H9 (cell line): Measurements from ENCODE around the gene TMTC1. TPM values are rescaled to one million over a fixed set of nuclear protein-coding genes. Genes with fewer than 3 reads are reported as not detected.

Experiments used
- DNase-seq: peaks from one replicate; pipeline ENCODE4 v3.0.0-alpha.2; 2017
- H2AFZ ChIP-seq: one replicate; pipeline ENCODE4 v1.6.1; 2013; ENCODE audit warnings: mild to moderate bottlenecking, low read length, control low read depth, moderate library complexity
- H2AK5ac ChIP-seq: 2 replicates; pipeline ENCODE4 v1.6.1; 2013; ENCODE audit warnings: low read length, control low read depth, mixed read lengths; ENCODE audit not compliant: insufficient read length
- H2BK120ac ChIP-seq: one replicate; pipeline ENCODE4 v1.6.1; 2013; ENCODE audit warnings: low read depth, mild to moderate bottlenecking, low read length, control low read depth, inconsistent platforms; ENCODE audit not compliant: poor library complexity, severe bottlenecking
- H2BK12ac ChIP-seq: 2 replicates; pipeline ENCODE4 v1.6.1; 2013; ENCODE audit warnings: low read length, control low read depth, mixed read lengths, low read depth; ENCODE audit not compliant: insufficient read length
- H2BK15ac ChIP-seq: 2 replicates; pipeline ENCODE4 v1.6.1; 2013; ENCODE audit warnings: low read depth, low read length, control low read depth
- H2BK20ac ChIP-seq: one replicate; pipeline ENCODE4 v1.6.1; 2013; ENCODE audit warnings: low read depth, mild to moderate bottlenecking, low read length, control low read depth, inconsistent platforms; ENCODE audit not compliant: poor library complexity, severe bottlenecking
- H2BK5ac ChIP-seq: 2 replicates; pipeline ENCODE4 v1.6.1; 2013; ENCODE audit warnings: low read length, control low read depth, mixed read lengths; ENCODE audit not compliant: insufficient read length
- H3K14ac ChIP-seq: 2 replicates; pipeline ENCODE4 v1.6.1; 2013; ENCODE audit warnings: low read length, control low read depth; ENCODE audit not compliant: insufficient read depth
- H3K18ac ChIP-seq: 2 replicates; pipeline ENCODE4 v1.6.1; 2013; ENCODE audit warnings: low read depth, mild to moderate bottlenecking, mixed read lengths, low read length, control low read depth; ENCODE audit not compliant: insufficient read length
- H3K23ac ChIP-seq: 2 replicates; pipeline ENCODE4 v1.6.1; 2013; ENCODE audit warnings: low read length, control low read depth, mixed read lengths, low read depth; ENCODE audit not compliant: insufficient read length
- H3K23me2 ChIP-seq: 2 replicates; pipeline ENCODE4 v1.6.1; 2013; ENCODE audit warnings: low read depth, mild to moderate bottlenecking, mixed read lengths, low read length, control low read depth; ENCODE audit not compliant: insufficient read length, poor library complexity, severe bottlenecking
- H3K27ac ChIP-seq: 2 replicates; pipeline ENCODE4 v1.5.1; 2013; ENCODE audit warnings: low read length, control low read depth, mixed read lengths, low read depth; ENCODE audit not compliant: insufficient read length
- H3K27me3 ChIP-seq: 2 replicates; pipeline ENCODE4 v1.6.1; 2013; ENCODE audit warnings: low read length, control low read depth, inconsistent platforms; ENCODE audit not compliant: insufficient read depth
- H3K4ac ChIP-seq: 2 replicates; pipeline ENCODE4 v1.6.1; 2013; ENCODE audit warnings: low read depth, mild to moderate bottlenecking, control low read depth, inconsistent platforms, low read length, moderate library complexity
- H3K4me1 ChIP-seq: 2 replicates; pipeline ENCODE4 v1.6.1; 2013; ENCODE audit warnings: low read length, control low read depth, inconsistent platforms; ENCODE audit not compliant: insufficient read depth
- H3K4me2 ChIP-seq: 2 replicates; pipeline ENCODE4 v1.6.1; 2013; ENCODE audit warnings: low read length, control low read depth, mixed read lengths; ENCODE audit not compliant: insufficient read length, insufficient read depth
- H3K56ac ChIP-seq: 2 replicates; pipeline ENCODE4 v1.6.1; 2013; ENCODE audit warnings: low read depth, mild to moderate bottlenecking, mixed read lengths, low read length, control low read depth; ENCODE audit not compliant: insufficient read length
- H3K79me1 ChIP-seq: 2 replicates; pipeline ENCODE4 v1.6.1; 2013; ENCODE audit warnings: low read depth, mild to moderate bottlenecking, moderate library complexity, low read length, control low read depth, inconsistent platforms; ENCODE audit not compliant: insufficient read depth, poor library complexity, severe bottlenecking
- H3K79me2 ChIP-seq: 2 replicates; pipeline ENCODE4 v1.6.1; 2013; ENCODE audit warnings: low read length, control low read depth, inconsistent platforms; ENCODE audit not compliant: insufficient read depth
- H3K9ac ChIP-seq: 2 replicates; pipeline ENCODE4 v1.6.1; 2013; ENCODE audit warnings: low read length, control low read depth, mixed read lengths; ENCODE audit not compliant: insufficient read length; ENCODE audit errors: extremely low read depth
- H3K9me3 ChIP-seq: one replicate; pipeline ENCODE4 v1.6.1; 2013; ENCODE audit warnings: low read depth, low read length, inconsistent platforms; ENCODE audit not compliant: control insufficient read depth
- H3T11ph ChIP-seq: one replicate; pipeline ENCODE4 v1.6.1; 2013; ENCODE audit warnings: mild to moderate bottlenecking, low read length, control low read depth, inconsistent platforms
- H4K20me1 ChIP-seq: one replicate; pipeline ENCODE4 v1.6.1; 2013; ENCODE audit not compliant: control insufficient read depth, insufficient read length, insufficient read depth
- H4K5ac ChIP-seq: 2 replicates; pipeline ENCODE4 v1.6.1; 2013; ENCODE audit warnings: low read depth, mild to moderate bottlenecking, mixed read lengths, low read length, control low read depth; ENCODE audit not compliant: insufficient read length
- H4K8ac ChIP-seq: replicated peaks from 2 replicates; pipeline ENCODE4 v1.6.1; 2013; ENCODE audit warnings: low read length, control low read depth, mixed read lengths, low read depth; ENCODE audit not compliant: insufficient read length
- H4K91ac ChIP-seq: 2 replicates; pipeline ENCODE4 v1.6.1; 2013; ENCODE audit warnings: low read depth, mild to moderate bottlenecking, moderate library complexity, mixed read lengths, low read length, control low read depth; ENCODE audit not compliant: insufficient read length
- H3K27ac Mint-ChIP-seq, 3 experiments: 2 replicates in 2 of 3; 3 replicates in 1 of 3; pipeline ENCODE4 v1.8.0; 2020 to 2021; ENCODE audit warnings: mixed read lengths in 3 of 3, mild to moderate bottlenecking in 1 of 3, moderate library complexity in 1 of 3
- H3K27me3 Mint-ChIP-seq: 2 replicates; pipeline ENCODE4 v1.8.0; 2021; ENCODE audit warnings: low read depth, mild to moderate bottlenecking, moderate library complexity, mixed read lengths
- H3K36me3 Mint-ChIP-seq, 3 experiments: 2 replicates in 2 of 3; 3 replicates in 1 of 3; pipeline ENCODE4 v1.8.0; 2020 to 2021; ENCODE audit warnings: low read depth in 3 of 3, mixed read lengths in 3 of 3; ENCODE audit not compliant: insufficient read depth in 1 of 3
- H3K4me1 Mint-ChIP-seq, 2 experiments: 2 replicates each; pipeline ENCODE4 v1.8.0; 2020; ENCODE audit warnings: mixed read lengths in 2 of 2
- H3K4me3 Mint-ChIP-seq, 2 experiments: 2 replicates in 1 of 2; 3 replicates in 1 of 2; pipeline ENCODE4 v1.8.0; 2020 to 2021; ENCODE audit warnings: mild to moderate bottlenecking in 2 of 2, mixed read lengths in 2 of 2, moderate library complexity in 1 of 2
- H3K9me3 Mint-ChIP-seq, 2 experiments: 2 replicates in 1 of 2; 3 replicates in 1 of 2; pipeline ENCODE4 v1.8.0; 2020; ENCODE audit warnings: mild to moderate bottlenecking in 2 of 2, mixed read lengths in 2 of 2, moderate library complexity in 1 of 2
- WGBS: extraction: QIAGEN DNeasy Blood & Tissue Kit; methylation state at CpG from one replicate; pipeline ENCODE4 v1.1.7; 2013; ENCODE audit warnings: missing lambda C conversion rate, low lambda C conversion rate, mixed read lengths; ENCODE audit not compliant: insufficient read length; ENCODE audit errors: extremely low coverage; 5-methylcytosine and 5-hydroxymethylcytosine counted together
- total RNA-seq: library from RNA; stranded (reverse); gene quantifications from 2 replicates; pipeline ENCODE4 v1.2.1, GENCODE V29; 2021
- TF ChIP-seq, protein P1 (sequence below): fragments of 200-600 bp; sonication (generic); conservative IDR thresholded peaks from 3 replicates; pipeline ENCODE4 v1.8.0; 2021; ENCODE audit warnings: antibody characterized with exemption, mild to moderate bottlenecking

Gene TMTC1
- total RNA-seq, 1 experiment from 2014 or later, result 16.1 TPM

DNA sequence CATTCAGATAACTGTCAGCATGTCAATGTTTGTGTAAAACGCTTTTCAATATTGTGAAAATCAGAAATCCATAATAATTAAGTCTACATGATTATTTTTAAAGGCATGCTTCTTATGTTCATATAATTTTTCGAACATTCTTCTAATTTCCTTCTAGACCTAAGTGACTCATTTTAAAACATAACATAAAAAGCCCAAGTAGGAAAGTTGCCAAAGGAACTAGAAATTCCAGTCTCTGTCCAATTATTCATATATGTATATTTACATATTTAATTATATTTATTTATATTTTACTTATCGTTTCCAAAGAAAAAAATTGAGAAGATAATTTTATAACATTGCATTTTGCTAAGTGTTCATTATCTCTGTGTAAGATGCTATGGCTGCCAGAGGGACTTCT, 110.4 kb downstream of the TMTC1 start:
- TF ChIP-seq, protein P1, sequence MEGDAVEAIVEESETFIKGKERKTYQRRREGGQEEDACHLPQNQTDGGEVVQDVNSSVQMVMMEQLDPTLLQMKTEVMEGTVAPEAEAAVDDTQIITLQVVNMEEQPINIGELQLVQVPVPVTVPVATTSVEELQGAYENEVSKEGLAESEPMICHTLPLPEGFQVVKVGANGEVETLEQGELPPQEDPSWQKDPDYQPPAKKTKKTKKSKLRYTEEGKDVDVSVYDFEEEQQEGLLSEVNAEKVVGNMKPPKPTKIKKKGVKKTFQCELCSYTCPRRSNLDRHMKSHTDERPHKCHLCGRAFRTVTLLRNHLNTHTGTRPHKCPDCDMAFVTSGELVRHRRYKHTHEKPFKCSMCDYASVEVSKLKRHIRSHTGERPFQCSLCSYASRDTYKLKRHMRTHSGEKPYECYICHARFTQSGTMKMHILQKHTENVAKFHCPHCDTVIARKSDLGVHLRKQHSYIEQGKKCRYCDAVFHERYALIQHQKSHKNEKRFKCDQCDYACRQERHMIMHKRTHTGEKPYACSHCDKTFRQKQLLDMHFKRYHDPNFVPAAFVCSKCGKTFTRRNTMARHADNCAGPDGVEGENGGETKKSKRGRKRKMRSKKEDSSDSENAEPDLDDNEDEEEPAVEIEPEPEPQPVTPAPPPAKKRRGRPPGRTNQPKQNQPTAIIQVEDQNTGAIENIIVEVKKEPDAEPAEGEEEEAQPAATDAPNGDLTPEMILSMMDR, result no peak
- Histone ChIP-seq H2AK5ac (no peak overlapping the region), H3K79me2 (no peaks in the 10 kb centered on the region), H4K20me1 (no peaks in the 10 kb centered on the region), H3K9ac (no peak overlapping the region), H4K5ac (no peak overlapping the region), H3K27ac (no peak overlapping the region), H2BK5ac (no peak overlapping the region), H2BK20ac (no peak overlapping the region), H3K27me3 (no peaks in the 10 kb centered on the region), H3T11ph (no peak overlapping the region), H3K79me1 (no peaks in the 10 kb centered on the region), H2BK15ac (no peak overlapping the region), H3K14ac (no peak overlapping the region), H3K4me2 (no peak overlapping the region), H3K56ac (no peak overlapping the region), H3K4ac (no peak overlapping the region), H3K18ac (no peak overlapping the region), H3K9me3 (no peaks in the 10 kb centered on the region), H3K23ac (no peak overlapping the region), H2BK12ac (no peak overlapping the region), H3K4me1 (no peaks in the 10 kb centered on the region; the same call in 1 of the 2 replicates), H2BK120ac (no peak overlapping the region), H4K91ac (no peak overlapping the region), H3K23me2 (no peaks in the 10 kb centered on the region), H4K8ac (no peak overlapping the region), H2AFZ (no peak overlapping the region)
- no CpG with 5 or more reads among the region's 3 CpGs for WGBS
- Mint-ChIP-seq H3K36me3 (no peaks in the 10 kb centered on the region), H3K27ac (no peak overlapping the region), H3K4me3 (no peak overlapping the region), H3K27me3 (no peaks in the 10 kb centered on the region), H3K9me3 (no peaks in the 10 kb centered on the region), H3K4me1 (peaks cover 5 to 18% of the 10 kb centered on the region in 2 experiments; a peak in 3 of 4 replicates)
- no peak for DNase-seq
